Astrocyte of the spinal cord (primary cell): ENCODE measurements around the gene PAK5.

Source experiments
- DNase-seq: peaks from one replicate; pipeline ENCODE4 v3.0.0; 2011; ENCODE audit warnings: low read depth, low spot score
- H3K4me3 ChIP-seq: 2 replicates; pipeline ENCODE4 v1.5.1; 2011; ENCODE audit warnings: low read depth, mild to moderate bottlenecking, low read length, moderate library complexity
- in situ Hi-C: cut with HindIII; loops from 2 replicates; pipeline ENCODE4 v1.10.0; 2017; ENCODE audit warnings: low sequenced_read_pairs
- TF ChIP-seq, protein P1 (sequence below): IDR thresholded peaks from 2 replicates; pipeline ENCODE4 v1.5.1; 2012; ENCODE audit warnings: low read depth, mild to moderate bottlenecking, low read length, inconsistent platforms

The PAK5 gene

DNA sequence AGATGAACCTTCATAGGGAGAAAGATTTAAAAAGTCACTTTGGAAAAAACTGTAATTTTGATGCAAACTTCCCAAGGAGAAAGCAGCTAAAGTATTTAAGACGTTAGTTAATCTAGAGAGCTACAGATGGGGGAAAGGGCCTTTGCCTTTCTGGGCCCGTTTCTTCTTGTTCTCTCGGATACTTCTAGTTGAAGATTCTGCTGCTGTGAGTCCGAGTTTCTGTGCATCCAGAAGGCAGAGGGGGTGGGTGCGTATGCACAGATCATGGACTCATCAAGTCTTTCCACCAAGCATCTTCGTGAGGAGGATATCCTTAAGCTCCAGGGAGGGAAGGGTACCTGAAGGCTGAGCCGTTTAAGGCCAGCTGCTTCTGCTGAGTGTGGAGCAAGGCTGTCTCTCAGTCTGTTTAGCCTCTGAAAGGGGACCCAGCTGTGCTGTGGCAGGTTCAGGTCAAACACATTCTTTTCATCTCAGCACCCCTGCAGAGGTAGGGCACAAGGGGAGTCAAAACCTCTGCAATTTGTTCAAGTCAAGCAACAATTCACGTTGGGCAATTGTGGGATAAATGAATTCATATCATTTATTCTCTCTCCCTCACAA is 320.2 kb downstream of the PAK5 start:
- no peak for DNase-seq
- H3K4me3 ChIP-seq, result no peak overlapping the region
- TF ChIP-seq, protein P1, sequence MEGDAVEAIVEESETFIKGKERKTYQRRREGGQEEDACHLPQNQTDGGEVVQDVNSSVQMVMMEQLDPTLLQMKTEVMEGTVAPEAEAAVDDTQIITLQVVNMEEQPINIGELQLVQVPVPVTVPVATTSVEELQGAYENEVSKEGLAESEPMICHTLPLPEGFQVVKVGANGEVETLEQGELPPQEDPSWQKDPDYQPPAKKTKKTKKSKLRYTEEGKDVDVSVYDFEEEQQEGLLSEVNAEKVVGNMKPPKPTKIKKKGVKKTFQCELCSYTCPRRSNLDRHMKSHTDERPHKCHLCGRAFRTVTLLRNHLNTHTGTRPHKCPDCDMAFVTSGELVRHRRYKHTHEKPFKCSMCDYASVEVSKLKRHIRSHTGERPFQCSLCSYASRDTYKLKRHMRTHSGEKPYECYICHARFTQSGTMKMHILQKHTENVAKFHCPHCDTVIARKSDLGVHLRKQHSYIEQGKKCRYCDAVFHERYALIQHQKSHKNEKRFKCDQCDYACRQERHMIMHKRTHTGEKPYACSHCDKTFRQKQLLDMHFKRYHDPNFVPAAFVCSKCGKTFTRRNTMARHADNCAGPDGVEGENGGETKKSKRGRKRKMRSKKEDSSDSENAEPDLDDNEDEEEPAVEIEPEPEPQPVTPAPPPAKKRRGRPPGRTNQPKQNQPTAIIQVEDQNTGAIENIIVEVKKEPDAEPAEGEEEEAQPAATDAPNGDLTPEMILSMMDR, result no peak
- in situ Hi-C loops, result no loop called here

DNA sequence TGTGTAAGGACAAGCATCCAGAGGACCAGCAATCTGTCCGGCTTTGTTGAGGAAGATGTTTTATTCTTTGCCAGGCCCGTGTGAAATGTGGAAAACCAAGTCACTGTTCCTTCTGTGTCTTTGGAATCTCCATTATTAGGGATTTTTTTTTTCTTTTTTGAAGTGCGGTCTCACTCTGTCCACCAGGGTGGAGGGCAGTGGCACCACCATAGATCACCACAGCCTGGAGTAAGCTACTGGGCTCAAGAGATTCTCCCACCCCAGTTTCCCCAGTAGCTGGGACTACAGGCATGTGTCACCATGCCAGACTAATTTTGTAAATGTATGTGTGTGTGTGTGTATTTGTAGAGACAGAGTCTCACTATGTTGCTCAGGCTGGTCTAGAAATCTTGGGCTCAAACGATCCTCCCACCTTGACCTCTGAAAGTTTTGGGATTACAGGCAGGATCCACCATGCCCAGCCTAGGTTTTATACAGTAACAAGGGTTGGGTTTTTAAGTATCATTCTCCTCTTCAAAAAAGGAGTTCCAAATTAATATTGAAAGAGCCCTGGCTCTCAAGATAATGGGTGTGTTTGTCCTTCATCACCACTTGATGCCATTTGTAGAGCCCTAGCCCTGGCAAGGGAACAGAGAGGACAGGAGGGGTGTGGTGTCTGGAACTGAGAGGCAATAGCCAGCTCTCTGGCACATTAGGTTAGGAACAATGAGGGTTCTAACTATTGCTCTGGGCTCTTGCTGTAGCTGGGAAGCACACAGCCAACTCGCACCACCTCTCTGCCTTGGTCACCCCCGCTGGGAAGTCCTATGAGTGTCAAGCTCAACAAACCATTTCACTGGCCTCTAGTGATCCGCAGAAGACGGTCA is 321.3 kb downstream of the PAK5 start:
- no peak for DNase-seq
- in situ Hi-C loops, result no loop called here
- no peak overlapping the region for H3K4me3 ChIP-seq
- TF ChIP-seq, protein P1, result no peak

DNA sequence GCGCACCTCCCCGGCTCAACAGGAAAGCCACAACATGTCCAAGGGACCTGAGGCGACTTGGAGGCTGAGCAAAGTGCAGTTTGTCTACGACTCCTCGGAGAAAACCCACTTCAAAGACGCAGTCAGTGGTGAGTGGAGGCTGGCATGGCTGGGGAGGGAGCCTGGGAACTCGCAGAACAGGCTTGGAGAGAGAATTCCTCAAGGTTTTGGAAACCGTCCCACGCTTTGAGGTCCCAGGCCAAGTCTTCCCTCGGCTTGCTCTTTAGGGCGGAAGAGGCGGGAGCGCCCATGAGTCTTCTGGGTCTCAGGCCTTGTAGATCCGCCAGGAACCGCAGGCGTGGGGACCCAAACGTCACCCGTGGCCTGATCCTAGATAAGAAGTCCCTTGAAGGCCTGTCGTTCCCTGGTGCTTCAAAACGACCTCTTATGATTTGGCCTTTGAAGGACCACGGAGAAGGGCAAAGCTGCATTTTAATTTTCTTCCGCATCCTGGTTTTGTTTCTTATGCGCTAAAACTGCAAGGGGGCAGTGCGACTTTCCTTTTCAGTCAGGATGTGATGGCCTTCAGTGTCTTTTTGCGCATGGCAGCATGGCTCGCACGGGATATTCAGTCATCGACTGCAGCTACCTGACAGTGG is 322.5 kb downstream of the PAK5 start:
- no peak for DNase-seq
- no peak overlapping the region for H3K4me3 ChIP-seq
- in situ Hi-C loops, result no loop called here
- TF ChIP-seq, protein P1, result no peak

DNA sequence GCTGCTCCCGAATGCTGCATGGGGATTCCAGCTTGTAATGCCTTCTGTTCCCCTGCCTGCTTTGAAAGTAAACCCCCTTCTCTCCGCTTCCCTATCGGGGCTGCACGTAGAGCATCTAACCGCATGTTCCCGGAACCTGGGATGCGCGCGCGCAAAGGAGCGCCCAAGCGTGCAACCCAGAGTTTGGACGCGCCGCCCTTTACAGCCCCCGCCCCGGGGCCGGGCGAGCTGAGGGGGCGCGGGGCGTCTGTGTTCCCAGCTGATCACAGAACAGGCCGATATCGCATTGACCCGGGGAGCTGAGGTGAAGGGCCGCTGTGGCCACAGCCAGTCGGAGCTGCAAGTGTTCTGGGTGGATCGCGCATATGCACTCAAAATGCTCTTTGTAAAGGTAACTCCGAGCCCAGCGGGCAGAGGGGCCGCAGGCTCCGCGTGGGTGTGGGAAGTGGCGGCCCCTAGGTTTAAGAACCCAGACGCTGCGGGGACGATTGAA is 323.1 kb downstream of the PAK5 start:
- no peak for DNase-seq
- TF ChIP-seq, protein P1, result no peak
- no peak overlapping the region for H3K4me3 ChIP-seq
- in situ Hi-C loops, result no loop called here

DNA sequence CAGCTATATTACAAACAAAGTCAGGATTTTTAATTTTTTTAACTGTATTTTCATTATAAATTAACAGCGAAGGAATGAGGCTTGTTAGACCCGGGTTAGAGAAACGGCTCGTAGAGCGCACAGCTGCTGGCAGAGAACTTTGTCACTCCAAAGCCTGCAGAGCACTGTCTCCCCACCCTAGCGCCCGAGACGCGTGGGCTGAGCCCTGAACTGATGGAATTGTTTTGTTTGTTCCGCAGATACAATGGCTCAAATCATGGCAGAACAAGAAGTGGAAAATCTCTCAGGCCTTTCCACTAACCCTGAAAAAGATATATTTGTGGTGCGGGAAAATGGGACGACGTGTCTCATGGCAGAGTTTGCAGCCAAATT is 323.7 kb downstream of the PAK5 start:
- in situ Hi-C loops, result no loop called here
- no peak for DNase-seq
- no peak overlapping the region for H3K4me3 ChIP-seq
- TF ChIP-seq, protein P1, result no peak

DNA sequence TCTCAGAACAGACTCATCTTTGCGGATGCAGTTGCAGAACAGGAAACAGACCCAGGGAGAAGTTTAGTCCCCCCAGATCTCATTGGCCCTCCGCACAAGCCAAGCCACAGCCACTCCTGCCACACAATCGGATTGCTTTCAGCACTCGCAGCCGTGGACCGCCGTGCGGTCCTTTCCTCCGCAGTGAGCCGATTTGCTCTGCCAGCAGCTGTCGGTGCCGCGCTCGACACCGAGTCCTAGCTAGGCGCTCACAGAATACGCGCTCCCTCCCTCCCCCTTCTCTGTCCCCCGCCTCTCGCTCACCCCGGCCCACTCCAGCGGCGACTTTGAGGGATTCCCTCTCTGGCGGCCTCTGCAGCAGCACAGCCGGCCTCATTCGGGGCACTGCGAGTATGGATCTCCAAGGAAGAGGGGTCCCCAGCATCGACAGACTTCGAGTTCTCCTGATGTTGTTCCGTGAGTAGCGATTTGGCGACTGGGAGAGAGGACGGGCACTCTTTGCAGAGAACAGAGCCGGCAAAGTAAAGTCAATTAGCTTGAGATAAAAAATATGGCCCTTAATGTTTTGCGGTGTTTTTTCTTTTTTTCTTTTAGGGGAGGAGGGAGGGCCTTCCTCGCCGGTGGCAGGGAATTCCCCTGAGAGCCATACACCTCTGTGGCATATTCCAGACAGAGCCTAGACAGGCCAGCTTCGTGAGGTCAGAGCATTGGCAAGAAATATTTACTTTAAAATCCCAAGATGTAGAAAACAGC is 324.2 kb downstream of the PAK5 start, which contains the start of gene LAMP5:
TSS of gene LAMP5 (plus strand) at position 130 of the 753 bp plus-strand sequence. CDS start at position 393, 263 bp downstream.
- in situ Hi-C loops, result no loop called here
- TF ChIP-seq, protein P1, result no peak
- peak; percentile 33 for DNase-seq
- no peak within 1 kb of the TSS for H3K4me3 ChIP-seq
